ENCODE data around the gene FAM53B. TPM values are rescaled to one million over a fixed set of nuclear protein-coding genes. Genes with fewer than 3 reads are reported as not detected.

FAM53B gene
- total RNA-seq, 1 donor: 13.4 TPM

- no peak for TF ChIP-seq CTCF (IDR thresholded peaks at IDR 0.05; ENCODE audit: insufficient read depth, low read depth, low read length)
- no peak for DNase-seq (ENCODE audit: low read depth)
- H3K4me3 ChIP-seq (ENCODE audit: low read depth, low read length): no peak overlapping the region
Measured at GRCh38 chr10:124609698-124610097, 134.5 kb downstream of the FAM53B start.

- no peak for DNase-seq (ENCODE audit: low read depth)
- no peak overlapping the region for H3K4me3 ChIP-seq (ENCODE audit: low read depth, low read length)
- TF ChIP-seq CTCF (IDR thresholded peaks at IDR 0.05; ENCODE audit: insufficient read depth, low read depth, low read length): no peak
Measured at GRCh38 chr10:124608093-124608721, 136.0 kb downstream of the FAM53B start.

DNA sequence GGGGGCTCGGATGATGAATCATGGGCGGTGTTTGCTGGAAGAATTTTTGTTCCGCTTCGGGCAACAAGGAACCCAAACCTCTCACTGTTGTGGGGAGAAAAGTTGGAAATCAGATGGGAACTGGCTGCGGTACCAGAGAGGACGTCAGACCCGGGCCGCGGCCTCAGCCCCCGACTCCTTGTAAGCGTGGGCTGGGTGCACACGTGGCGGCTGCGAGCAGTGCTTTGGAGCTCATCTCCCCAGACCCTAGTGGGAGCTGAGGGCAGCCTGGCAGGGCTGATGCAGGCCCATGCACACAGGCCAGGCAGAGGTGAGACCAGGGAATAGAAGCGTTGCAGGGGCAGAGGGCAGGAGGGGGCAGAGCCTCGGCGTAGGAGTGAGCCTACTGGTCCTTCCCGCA lies 136.5 kb downstream of the FAM53B start:
- no peak for TF ChIP-seq CTCF (IDR thresholded peaks at IDR 0.05; ENCODE audit: insufficient read depth, low read depth, low read length)
- no peak for DNase-seq (ENCODE audit: low read depth)
- no peak overlapping the region for H3K4me3 ChIP-seq (ENCODE audit: low read depth, low read length)

GRCh38 chr10:124606822-124607221 lies 137.4 kb downstream of the FAM53B start:
- no peak overlapping the region for H3K4me3 ChIP-seq (ENCODE audit: low read depth, low read length)
- no peak for DNase-seq (ENCODE audit: low read depth)
- no peak for TF ChIP-seq CTCF (IDR thresholded peaks at IDR 0.05; ENCODE audit: insufficient read depth, low read depth, low read length)

DNA sequence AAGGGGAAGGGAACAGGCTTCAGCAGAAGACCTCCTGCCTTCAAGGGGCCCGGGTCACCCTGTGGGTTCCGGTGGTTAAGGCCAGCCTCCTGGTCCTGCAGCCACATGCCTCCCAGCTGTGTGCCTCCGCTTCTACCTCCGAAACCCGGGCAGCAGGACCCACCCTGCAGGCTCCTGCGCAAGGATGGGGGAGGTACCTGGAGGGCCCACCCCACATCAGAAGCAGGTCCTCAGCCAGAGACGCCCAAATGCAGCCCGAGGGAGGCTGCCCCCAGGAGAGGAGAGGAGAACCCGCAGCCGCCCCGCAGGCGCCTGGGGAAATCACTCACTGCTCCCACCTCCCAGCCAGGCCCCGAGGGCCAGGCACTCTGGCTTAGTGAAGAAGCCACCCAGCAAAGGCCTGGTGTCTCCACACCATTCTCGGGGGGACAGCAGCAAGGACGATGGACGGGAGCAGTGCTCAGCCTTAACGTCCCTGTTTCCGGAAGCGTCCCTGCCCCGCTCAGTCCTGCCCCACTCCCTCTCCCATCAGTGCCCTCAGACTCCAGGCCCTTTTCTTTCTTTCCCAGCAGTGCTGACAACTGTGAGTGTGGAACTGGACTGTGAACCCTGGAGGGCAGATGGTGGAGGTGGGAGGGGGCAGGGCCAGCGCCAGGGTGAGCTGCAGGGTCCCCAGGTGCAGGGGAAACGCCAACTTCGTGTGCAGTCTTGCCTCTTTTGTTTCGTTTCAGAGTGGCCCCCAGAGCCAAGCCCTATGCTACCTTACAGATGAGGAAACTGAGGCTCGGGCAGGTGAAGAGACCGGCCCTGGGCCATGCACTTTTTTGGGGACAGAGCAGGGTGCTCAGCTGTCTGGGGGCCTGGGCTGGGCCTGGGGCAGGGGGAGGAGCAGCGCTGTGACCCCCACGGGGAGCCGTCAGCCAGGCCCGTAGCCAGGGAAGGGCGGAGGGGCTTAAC lies 138.0 kb downstream of the FAM53B start:
- no peak for DNase-seq (ENCODE audit: low read depth)
- TF ChIP-seq CTCF (IDR thresholded peaks at IDR 0.05; ENCODE audit: insufficient read depth, low read depth, low read length): no peak
- no peak overlapping the region for H3K4me3 ChIP-seq (ENCODE audit: low read depth, low read length)

- TF ChIP-seq CTCF (IDR thresholded peaks at IDR 0.05; ENCODE audit: insufficient read depth, low read depth, low read length): no peak
- no peak for DNase-seq (ENCODE audit: low read depth)
- no peak overlapping the region for H3K4me3 ChIP-seq (ENCODE audit: low read depth, low read length)
Measured at GRCh38 chr10:124605481-124605855, 138.7 kb downstream of the FAM53B start.
